ENCODE measurements around the gene STEAP4. TPM values are rescaled to one million over a fixed set of nuclear protein-coding genes. Genes with fewer than 3 reads are reported as not detected.

Gene STEAP4
- polyA plus RNA-seq, 3 donors = 0.18 to 0.28 (median 0.20) TPM

DNA sequence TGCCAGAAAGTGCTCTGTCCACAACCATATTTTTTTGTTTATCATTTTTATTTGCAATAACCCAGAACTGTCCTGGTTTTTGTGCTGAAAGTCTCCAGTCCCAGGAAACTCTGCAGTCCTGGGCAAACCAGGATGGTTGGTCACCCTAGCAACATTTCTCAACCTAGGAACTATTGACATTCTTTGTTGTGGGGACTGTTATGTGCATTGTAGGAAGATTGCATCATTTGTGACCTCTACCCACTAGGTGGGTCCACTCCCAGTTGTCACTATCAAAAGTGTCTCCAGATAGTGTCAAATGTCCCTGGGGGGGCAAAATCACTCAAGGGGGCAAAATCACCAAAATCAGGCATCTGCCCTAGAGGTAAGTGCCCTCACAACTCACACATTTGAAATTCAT lies 72.9 kb downstream of the STEAP4 start:
- no peak for DNase-seq (ENCODE audit: extremely low read depth in 1 of 11, low read depth in 9 of 11, low spot score in 4 of 11)

GRCh38 chr7:88230646-88231045 lies 76.0 kb downstream of the STEAP4 start:
- no peak for DNase-seq (ENCODE audit: extremely low read depth in 1 of 11, low read depth in 9 of 11, low spot score in 4 of 11)

DNA sequence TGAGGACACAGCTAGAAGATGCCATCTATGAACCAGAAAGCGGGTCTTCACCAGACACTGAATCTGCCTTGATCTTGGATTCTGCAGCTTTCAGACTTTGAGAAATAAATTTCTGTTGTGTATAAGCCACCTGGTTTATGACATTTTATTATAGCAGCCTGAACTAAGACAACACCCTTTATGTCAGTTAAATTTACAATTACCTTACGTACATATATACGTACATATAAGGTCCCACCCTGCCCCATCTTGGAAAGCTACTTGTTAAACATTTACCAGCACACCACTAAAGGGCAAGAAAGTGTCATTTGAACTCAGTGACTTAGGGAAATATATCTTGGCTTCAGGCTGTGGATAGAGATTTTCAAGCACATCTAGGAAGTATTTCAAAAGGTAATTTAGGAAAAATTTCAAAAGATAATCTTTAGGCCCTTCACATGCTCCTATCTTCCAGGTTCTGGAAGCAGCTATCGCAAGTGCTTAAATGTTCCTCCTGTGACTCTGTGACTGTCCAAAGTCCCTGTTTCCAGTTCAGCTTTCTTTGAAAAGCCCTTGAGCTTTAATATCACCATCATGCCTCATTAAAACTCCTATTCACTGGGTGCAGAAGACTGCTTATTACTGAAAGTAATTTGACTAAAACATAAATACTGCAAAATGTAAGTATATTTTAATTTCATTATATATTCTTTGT lies 77.2 kb downstream of the STEAP4 start:
- no peak for DNase-seq (ENCODE audit: extremely low read depth in 1 of 11, low read depth in 9 of 11, low spot score in 4 of 11)

- DNase-seq (ENCODE audit: extremely low read depth in 1 of 11, low read depth in 9 of 11, low spot score in 4 of 11) = no peak
Observed at GRCh38 chr7:88226886-88227516, 79.7 kb downstream of the STEAP4 start.

GRCh38 chr7:88226201-88226600 lies 80.5 kb downstream of the STEAP4 start:
- DNase-seq (ENCODE audit: extremely low read depth in 1 of 11, low read depth in 9 of 11, low spot score in 4 of 11) = no peak

DNA sequence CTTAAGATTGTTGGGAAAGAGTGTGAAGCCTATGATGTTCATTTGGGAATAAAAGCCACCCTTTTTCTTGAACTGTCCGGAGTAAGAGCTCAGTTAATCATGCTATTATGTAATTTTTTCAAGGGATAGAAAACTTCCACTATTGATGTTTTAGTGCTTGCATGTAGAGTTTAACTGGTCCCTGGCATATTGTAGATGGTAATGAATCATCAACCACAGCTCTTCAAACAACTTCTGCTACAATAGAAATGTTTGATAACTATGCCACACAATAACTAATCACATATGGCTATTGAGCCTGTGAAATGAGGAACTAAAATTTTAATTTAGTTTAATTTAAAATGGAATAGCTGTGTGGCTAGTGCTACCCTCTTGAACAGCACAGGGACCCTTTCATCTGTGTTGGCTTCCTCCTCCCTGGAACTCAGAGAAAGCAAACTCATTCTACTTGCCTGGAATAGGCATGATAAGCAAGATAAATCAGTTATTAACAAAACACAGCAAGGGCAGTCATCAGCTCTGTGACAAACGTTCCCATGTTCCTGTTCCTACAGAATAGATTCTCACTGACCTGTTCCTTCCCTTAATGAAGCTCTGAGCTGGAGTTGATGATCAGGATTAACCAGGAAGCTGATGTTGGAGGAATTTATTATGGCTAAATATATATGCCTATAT lies 82.0 kb downstream of the STEAP4 start:
- no peak for DNase-seq (ENCODE audit: extremely low read depth in 1 of 11, low read depth in 9 of 11, low spot score in 4 of 11)

- DNase-seq (ENCODE audit: extremely low read depth in 1 of 11, low read depth in 9 of 11, low spot score in 4 of 11) = no peak
Observed at GRCh38 chr7:88223265-88223664, 83.4 kb downstream of the STEAP4 start.

Other genes starting within 250 kb of the STEAP4 start
- 100 to 1,000 TPM; 118 to 164 (median 143) TPM for gene SRI, start 86.9 kb downstream of the STEAP4 start, polyA plus RNA-seq (ENCODE audit: insufficient read length in 3 of 3)